PFSK-1 (cell line): Measurements from ENCODE around the gene DLG4.

Source experiments
- REST ChIP-seq, 2 experiments: IDR thresholded peaks; 2 replicates each; pipeline versions ENCODE4 v1.6.1 to v1.8.0; 2011 to 2012; ENCODE audit warnings: low read depth in 2 of 2, low read length in 2 of 2, control low read depth in 1 of 2, inconsistent platforms in 1 of 2, mild to moderate bottlenecking in 1 of 2, moderate library complexity in 1 of 2; ENCODE audit not compliant: insufficient read depth in 1 of 2
- SIN3A ChIP-seq: IDR thresholded peaks from 2 replicates; pipeline ENCODE4 v1.6.1; 2012; ENCODE audit warnings: mild to moderate bottlenecking, low read length, moderate library complexity, borderline replicate concordance; ENCODE audit not compliant: insufficient read depth

DNA sequence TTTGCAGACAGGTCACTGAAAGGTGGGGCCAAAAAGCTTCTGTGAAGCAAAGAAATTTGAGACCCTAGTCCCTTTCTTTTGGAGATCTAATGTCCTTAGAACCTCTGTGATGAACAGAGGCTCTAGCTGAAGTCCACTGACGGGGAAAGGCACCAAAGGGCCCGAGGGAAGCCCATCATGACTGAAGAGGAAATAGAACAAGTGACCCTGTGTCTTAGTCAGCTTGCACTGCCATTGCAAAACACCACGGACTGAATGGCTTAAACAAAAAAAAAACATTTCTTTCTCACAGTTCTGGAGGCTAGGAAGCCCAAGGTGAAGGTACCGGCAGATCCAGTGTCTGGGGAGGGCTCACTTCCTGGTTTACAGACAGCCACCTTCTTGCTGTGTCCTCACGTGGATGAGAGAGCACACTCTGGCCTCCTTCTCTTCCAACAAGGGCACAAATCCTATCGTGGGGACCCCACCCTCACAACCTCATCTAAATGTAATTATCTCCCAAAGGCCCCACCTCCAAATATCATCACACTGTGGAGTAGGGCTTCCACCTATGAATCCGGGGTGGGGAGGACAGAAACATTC, 80.7 kb downstream of the DLG4 start:
- no peak for TF ChIP-seq REST (IDR thresholded peaks at IDR 0.05; ENCODE audit: insufficient read depth in 1 of 2, low read depth in 2 of 2, low read length in 2 of 2)
- TF ChIP-seq SIN3A = no peak
